K562 (cell line): ENCODE results near the gene DAB2. TPM values are rescaled to one million over a fixed set of nuclear protein-coding genes. Genes with fewer than 3 reads are reported as not detected.

Experiments
- ATAC-seq: fragments of 200-7000 bp; cut with Tn5 transposase; 3 replicates; pipeline ENCODE4 v1.9.1; 2020; ENCODE audit warnings: moderate library complexity
- BruUV-seq: library from RNA; stranded (reverse); fragments of 400-500 nt; replicated peaks from 2 replicates; lab custom pipeline; 2021; lab: Mats Ljungman, UMichigan
- CTCF ChIA-PET: fragments of 300-600 bp; formaldehyde crosslinking; extraction: SDS; loops from one replicate; lab custom pipeline; 2021; ENCODE audit warnings: low intra/inter-chr PET ratio; lab: Yijun Ruan, JAX
- POLR2A ChIA-PET: fragments of 300-600, 350-650 bp; sonication (Branson Sonifier 250); formaldehyde crosslinking; extraction: SDS; loops from one replicate; lab custom pipeline; 2021; ENCODE audit warnings: antibody characterized with exemption, inconsistent platforms; lab: Yijun Ruan, JAX
- DNase-seq, 4 experiments: peaks; one replicate each; pipeline versions ENCODE4 v3.0.0 to v3.0.0-alpha.2; 2011 to 2018; ENCODE audit warnings: low spot score in 3 of 4, mixed read lengths in 3 of 4; ENCODE audit errors: extremely low read depth in 1 of 4
- FAIRE-seq: peaks from 2 replicates; lab custom pipeline; 2011; peaks lifted over from hg19 to GRCh38; lab: Jason Lieb, UNC
- H2AFZ ChIP-seq: 2 replicates; pipeline ENCODE4 v1.6.0; 2011; ENCODE audit warnings: low read depth, low read length, control low read depth, inconsistent platforms
- H3K27ac ChIP-seq: fragments of 200-600 bp; 3 replicates; pipeline ENCODE4 v1.8.0; 2011; ENCODE audit warnings: low read depth, mild to moderate bottlenecking, control low read depth, inconsistent platforms, low read length, moderate library complexity, mixed read lengths; ENCODE audit errors: extremely low read depth
- H3K27me3 ChIP-seq, 2 experiments: fragments of 300-600 bp in 1 of 2; 2 replicates in 1 of 2; 3 replicates in 1 of 2; pipeline versions ENCODE4 v1.6.0 to v1.8.0; 2011; ENCODE audit warnings: inconsistent platforms in 2 of 2, low read length in 2 of 2, mild to moderate bottlenecking in 1 of 2, mixed read lengths in 1 of 2, moderate library complexity in 1 of 2; ENCODE audit not compliant: control insufficient read depth in 2 of 2, insufficient read depth in 2 of 2
- H3K36me3 ChIP-seq: fragments of 300-600 bp; 3 replicates; pipeline ENCODE4 v1.8.0; 2011; ENCODE audit warnings: mild to moderate bottlenecking, low read length, inconsistent platforms; ENCODE audit not compliant: control insufficient read depth, insufficient read depth
- H3K4me1 ChIP-seq, 2 experiments: fragments of 200-600 bp in 1 of 2; replicated peaks in 1 of 2; 2 replicates in 1 of 2; 3 replicates in 1 of 2; pipeline versions ENCODE4 v1.5.1 to v1.8.0; 2011; ENCODE audit warnings: inconsistent platforms in 2 of 2, low read length in 2 of 2, mild to moderate bottlenecking in 1 of 2, mixed read lengths in 1 of 2, moderate library complexity in 1 of 2; ENCODE audit not compliant: control insufficient read depth in 2 of 2, insufficient read depth in 2 of 2
- H3K4me2 ChIP-seq: 2 replicates; pipeline ENCODE4 v1.6.1; 2011; ENCODE audit warnings: low read length, control low read depth, inconsistent platforms, mixed read lengths; ENCODE audit not compliant: insufficient read depth
- H3K4me3 ChIP-seq: fragments of 200-600 bp; sonication (generic), shearing (Covaris generic); 2 replicates; pipeline ENCODE4 v1.5.1; 2016; ENCODE audit warnings: control low read depth, inconsistent platforms
- H3K79me2 ChIP-seq: fragments of 200-600 bp; 3 replicates; pipeline ENCODE4 v1.8.0; 2011; ENCODE audit warnings: low read length, inconsistent platforms; ENCODE audit not compliant: control insufficient read depth, insufficient read depth
- H3K9ac ChIP-seq, 2 experiments: 2 replicates each; pipeline versions ENCODE4 v1.6.0 to v1.6.1; 2011; ENCODE audit warnings: low read depth in 2 of 2, low read length in 2 of 2, control low read depth in 1 of 2, inconsistent platforms in 1 of 2, mild to moderate bottlenecking in 1 of 2, mixed read lengths in 1 of 2; ENCODE audit not compliant: insufficient read depth in 1 of 2
- H3K9me1 ChIP-seq: one replicate; pipeline ENCODE4 v1.6.0; 2011; ENCODE audit warnings: inconsistent platforms, mild to moderate bottlenecking, low read length, moderate library complexity; ENCODE audit not compliant: control insufficient read depth, insufficient read depth
- H3K9me3 ChIP-seq: replicated peaks from 2 replicates; pipeline ENCODE4 v1.5.1; 2011; ENCODE audit warnings: low read depth, low read length, inconsistent platforms; ENCODE audit not compliant: control insufficient read depth, insufficient read depth
- H4K20me1 ChIP-seq: replicated peaks from 2 replicates; pipeline ENCODE4 v1.6.1; 2011; ENCODE audit warnings: low read length, inconsistent platforms, mixed read lengths; ENCODE audit not compliant: control insufficient read depth, insufficient read depth
- CBX1 ChIP-seq: sonication (generic); IDR thresholded peaks from 2 replicates; pipeline ENCODE4 v1.6.1; 2016; ENCODE audit warnings: antibody characterized with exemption, low read depth, mild to moderate bottlenecking
- CEBPG ChIP-seq, 3 experiments: fragments of 200-800 bp in 1 of 3; sonication (Bioruptor generic) in 1 of 3; sonication (generic) in 1 of 3; formaldehyde crosslinking in 1 of 3; IDR thresholded peaks in 2 of 3; conservative IDR thresholded peaks in 1 of 3; 2 replicates each; pipeline versions ENCODE4 v1.6.1 to v1.8.0; 2016 to 2022; ENCODE audit warnings: missing compliant biosample characterization in 2 of 3, missing genetic modification characterization in 2 of 3, mild to moderate bottlenecking in 1 of 3, missing genetic modification reagents in 1 of 3
- CHAMP1 ChIP-seq: fragments of 450-650 bp; IDR thresholded peaks from 2 replicates; pipeline ENCODE4 v1.6.1; 2016; ENCODE audit warnings: mild to moderate bottlenecking
- CREBBP ChIP-seq: IDR thresholded peaks from one replicate; pipeline ENCODE4 v1.6.1; 2012; ENCODE audit warnings: low read depth, mild to moderate bottlenecking, control low read depth, inconsistent platforms, low read length
- CTBP1 ChIP-seq: fragments of 450-650 bp; IDR thresholded peaks from 2 replicates; pipeline ENCODE4 v1.6.1; 2016; ENCODE audit warnings: borderline replicate concordance
- EHMT2 ChIP-seq: fragments of 450-650 bp; IDR thresholded peaks from 2 replicates; pipeline ENCODE4 v1.6.1; 2018; ENCODE audit warnings: antibody characterized with exemption
- FOXJ3 ChIP-seq: sonication (generic); formaldehyde crosslinking; IDR thresholded peaks from 2 replicates; pipeline ENCODE4 v1.4.0; 2020; ENCODE audit warnings: mild to moderate bottlenecking, missing genetic modification reagents
- GABPB2 ChIP-seq: fragments of 250-450 bp; sonication (Bioruptor Pico); conservative IDR thresholded peaks from 2 replicates; pipeline ENCODE4 v1.5.1; 2021; ENCODE audit warnings: mild to moderate bottlenecking
- HSF4 ChIP-seq: fragments of 250-450 bp; sonication (Bioruptor Pico); IDR thresholded peaks from 2 replicates; pipeline ENCODE4 v2.1.2; 2022; ENCODE audit warnings: mild to moderate bottlenecking, moderate library complexity, borderline replicate concordance
- NCOA6 ChIP-seq: fragments of 450-650 bp; IDR thresholded peaks from 2 replicates; pipeline ENCODE4 v1.6.1; 2017; ENCODE audit warnings: mild to moderate bottlenecking
- NR2C1 ChIP-seq, 2 experiments: fragments of 450-650 bp; IDR thresholded peaks; 2 replicates each; pipeline ENCODE4 v1.6.1; 2017; ENCODE audit warnings: mild to moderate bottlenecking in 2 of 2, antibody characterized with exemption in 1 of 2, inconsistent platforms in 1 of 2, missing compliant biosample characterization in 1 of 2, missing genetic modification characterization in 1 of 2
- PYGO2 ChIP-seq: fragments of 450-650 bp; IDR thresholded peaks from 2 replicates; pipeline ENCODE4 v1.6.1; 2016; ENCODE audit warnings: mild to moderate bottlenecking, missing genetic modification characterization, moderate library complexity, missing compliant biosample characterization
- RBM25 ChIP-seq: fragments of 200-400 bp; formaldehyde crosslinking; IDR thresholded peaks from 2 replicates; pipeline ENCODE4 v1.6.1; 2018; ENCODE audit warnings: low read length, low read depth, moderate library complexity; ENCODE audit not compliant: severe bottlenecking
- SMAD4 ChIP-seq: fragments of 250-450 bp; sonication (Bioruptor Pico); conservative IDR thresholded peaks from 2 replicates; pipeline ENCODE4 v1.8.0; 2021; ENCODE audit warnings: inconsistent platforms, mild to moderate bottlenecking, moderate library complexity
- SPI1 ChIP-seq: IDR thresholded peaks from 2 replicates; pipeline ENCODE4 v1.6.1; 2011; ENCODE audit warnings: low read depth, low read length, control low read depth, borderline replicate concordance
- ZEB2 ChIP-seq: fragments of 450-650 bp; IDR thresholded peaks from 2 replicates; pipeline ENCODE4 v1.6.1; 2016
- ZFP30 ChIP-seq: fragments of 250-450 bp; sonication (Bioruptor Pico); IDR thresholded peaks from 2 replicates; pipeline ENCODE4 v1.8.0; 2022; ENCODE audit warnings: moderate library complexity, mild to moderate bottlenecking, inconsistent platforms, borderline replicate concordance
- ZNF124 ChIP-seq: sonication (generic); formaldehyde crosslinking; IDR thresholded peaks from 2 replicates; pipeline ENCODE4 v1.8.1; 2022; ENCODE audit warnings: missing genetic modification reagents
- ZNF232 ChIP-seq: sonication (generic); formaldehyde crosslinking; IDR thresholded peaks from 2 replicates; pipeline ENCODE4 v1.8.0; 2022; ENCODE audit warnings: mild to moderate bottlenecking, missing genetic modification reagents
- ZNF324 ChIP-seq: fragments of 250-450 bp; sonication (Bioruptor Pico); IDR thresholded peaks from 2 replicates; pipeline ENCODE4 v1.4.0; 2020; ENCODE audit warnings: mild to moderate bottlenecking
- ZNF668 ChIP-seq: fragments of 250-450 bp; sonication (Bioruptor Pico); IDR thresholded peaks from 2 replicates; pipeline ENCODE4 v1.8.0; 2022; ENCODE audit warnings: mild to moderate bottlenecking, inconsistent platforms
- ZNF830 ChIP-seq: fragments of 250-450 bp; sonication (Bioruptor Pico); IDR thresholded peaks from 2 replicates; pipeline ENCODE4 v1.5.0; 2021; ENCODE audit warnings: mild to moderate bottlenecking
- WGBS: fragments of 100-300 bp; shearing (Covaris generic); methylation state at CpG from one replicate; pipeline ENCODE4 v1.1.6; 2016; ENCODE audit warnings: low coverage, mixed read lengths; ENCODE audit not compliant: insufficient coverage; ENCODE audit errors: missing lambda C conversion rate; 5-methylcytosine and 5-hydroxymethylcytosine counted together
- in situ Hi-C: fragments of 300-500 bp; cut with MboI; formaldehyde crosslinking; loops from 4 replicates; pipeline ENCODE4 v1.15.0; 2018; ENCODE audit warnings: inconsistent platforms, mixed read lengths
- intact Hi-C: fragments of 100-400 bp; cut with micrococcal nuclease; formaldehyde crosslinking; loops from 2 replicates; pipeline ENCODE4 v1.14.2; 2022
- polyA plus RNA-seq, 8 experiments: library from polyadenylated mRNA; depleted of rRNA in 4 of 8; stranded (reverse) in 5 of 8; unstranded in 3 of 8; fragments of >200 nt; fragmentation: Nextera tagmentation in 2 of 8; fragmentation: Illumina TruSeq in 1 of 8; extraction: Ambion mirVana in 2 of 8; extraction: Trizol in 1 of 8; gene quantifications; 2 replicates each; pipeline versions ENCODE4 v1.2.1 to v1.2.3, GENCODE V29; 2011 to 2014; ENCODE audit warnings: inconsistent platforms in 1 of 8, missing spikeins in 1 of 8
- total RNA-seq, 7 experiments: library from RNA; depleted of rRNA in 6 of 7; stranded (reverse); fragments of >200 nt in 6 of 7; fragmentation: Illumina TruSeq in 2 of 7; extraction: Trizol in 2 of 7; gene quantifications; 2 replicates each; pipeline versions ENCODE4 v1.2.1 to v1.2.3, GENCODE V29; 2011 to 2021; ENCODE audit warnings: low replicate concordance in 1 of 7

Gene DAB2
- total and polyA plus RNA-seq, 9 of the 15 experiments (the other 6 are each of a cell fraction or from before 2014, with no cell fraction given): 6.6 to 29.9 (median 24.1) TPM

- TF ChIP-seq SMAD4 (CRISPR knock-in tag) (no peak), NR2C1 (IDR thresholded peaks at IDR 0.05) (no peak), NR2C1 (tag; IDR thresholded peaks at IDR 0.05) (no peak), HSF4 (no peak), RBM25 (no peak), FOXJ3 (no peak), ZEB2 (no peak)
These were observed 45.1 kb upstream of the DAB2 start (continued) for GRCh38 chr5:39469777-39470415.

- Histone ChIP-seq H3K9me3 (no peaks in the 10 kb centered on the region), H3K4me2 (no peak overlapping the region), H3K27ac (no peak overlapping the region), H4K20me1 (no peaks in the 10 kb centered on the region), H3K9me1 (no peaks in the 10 kb centered on the region), H3K79me2 (no peaks in the 10 kb centered on the region), H3K36me3 (no peaks in the 10 kb centered on the region), H2AFZ (no peak overlapping the region), H3K9ac (no peak overlapping the region), H3K4me3 (no peak overlapping the region), H3K27me3 (peaks cover 0 to 4% of the 10 kb centered on the region in 2 experiments; a peak in 2 of 5 replicates), H3K4me1 (no peaks in the 10 kb centered on the region)
- DNase-seq (no peak), ATAC-seq (no peak), FAIRE-seq (no peak)
- ChIA-PET POLR2A (interaction anchor here (0.6 kb wide), 1 partner anchor 15 kb away, joined by 3 read pairs; no protein-coding TSS in a partner anchor), CTCF (interaction anchor here (0.7 kb wide), 1 partner anchor 748 kb away, joined by 3 read pairs; no protein-coding TSS in a partner anchor)
- intact Hi-C loops: loop anchor here (10.0 kb wide), 1 partner anchor 94 kb away; no protein-coding TSS in a partner anchor
- BruUV-seq: no TSS peak
- WGBS: 4% methylated on average over 1 of the region's 1 CpG
- in situ Hi-C loops: no loop called here
- TF ChIP-seq GABPB2 (CRISPR knock-in tag) (no peak), CEBPG (CRISPR knock-in tag; IDR thresholded peaks at IDR 0.05) (no peak), CEBPG (tag; conservative IDR thresholded peaks at IDR 0.05 in 1 of 2, IDR thresholded peaks at IDR 0.05 in 1 of 2) (no peak), SPI1 (no peak), NCOA6 (no peak), PYGO2 (tag) (no peak), EHMT2 (no peak), ZNF324 (CRISPR knock-in tag) (no peak), ZFP30 (CRISPR knock-in tag) (no peak), ZNF232 (no peak), CBX1 (no peak), CREBBP (no peak), CTBP1 (no peak), ZNF124 (CRISPR knock-in tag) (no peak), CHAMP1 (no peak), ZNF668 (CRISPR knock-in tag) (no peak), ZNF830 (CRISPR knock-in tag) (no peak)
These were observed 44.4 kb upstream of the DAB2 start for GRCh38 chr5:39469176-39469575.
